Measurements from ENCODE around the gene MFSD12.

Gene MFSD12
- 56.7 to 63.2 reads per million in 2 donors for total RNA-seq

DNA sequence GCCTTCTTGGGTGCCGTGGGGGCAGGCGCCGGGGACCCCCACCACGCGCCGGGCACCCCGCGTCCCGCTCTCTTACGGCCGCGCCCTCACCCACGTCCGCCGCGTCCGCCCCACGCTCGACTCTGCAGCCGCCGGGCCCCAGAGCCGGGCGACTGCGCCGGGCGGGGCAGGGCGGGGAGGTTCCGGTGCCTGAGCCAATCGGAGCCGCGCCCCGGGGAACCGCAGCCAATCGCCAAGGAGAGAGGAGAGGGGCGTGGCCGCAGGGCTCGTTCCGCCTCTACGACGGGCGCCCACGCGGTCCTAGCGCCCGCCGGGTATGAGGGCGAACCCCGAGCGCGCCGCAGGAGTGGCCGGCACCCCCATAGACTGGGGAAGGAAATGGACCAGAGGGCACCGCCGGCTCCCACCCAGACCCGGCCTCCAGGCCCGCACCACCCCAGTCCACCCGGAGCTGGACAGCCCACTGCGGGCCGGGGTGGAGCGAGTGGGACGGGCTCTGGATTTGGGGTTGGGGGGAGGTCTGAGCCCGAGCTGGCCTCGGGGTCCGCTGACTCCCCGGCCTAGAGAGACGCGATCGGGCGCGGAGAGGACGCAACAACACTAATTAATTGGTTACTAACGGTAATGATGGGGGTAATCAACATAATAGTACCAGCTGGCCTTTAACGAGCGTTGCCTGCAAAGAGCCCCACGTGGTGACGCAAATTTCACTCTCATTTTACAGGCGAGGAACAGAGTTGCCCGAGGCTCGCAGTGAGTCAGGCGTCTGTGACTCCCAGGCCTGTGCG is at the start of gene MFSD12:
TSS of gene MFSD12 (minus strand) at position 126 of the 788 bp plus-strand sequence. CDS start 183 bp downstream, outside the sequence.
- peak; percentile 91 for DNase-seq

DNA sequence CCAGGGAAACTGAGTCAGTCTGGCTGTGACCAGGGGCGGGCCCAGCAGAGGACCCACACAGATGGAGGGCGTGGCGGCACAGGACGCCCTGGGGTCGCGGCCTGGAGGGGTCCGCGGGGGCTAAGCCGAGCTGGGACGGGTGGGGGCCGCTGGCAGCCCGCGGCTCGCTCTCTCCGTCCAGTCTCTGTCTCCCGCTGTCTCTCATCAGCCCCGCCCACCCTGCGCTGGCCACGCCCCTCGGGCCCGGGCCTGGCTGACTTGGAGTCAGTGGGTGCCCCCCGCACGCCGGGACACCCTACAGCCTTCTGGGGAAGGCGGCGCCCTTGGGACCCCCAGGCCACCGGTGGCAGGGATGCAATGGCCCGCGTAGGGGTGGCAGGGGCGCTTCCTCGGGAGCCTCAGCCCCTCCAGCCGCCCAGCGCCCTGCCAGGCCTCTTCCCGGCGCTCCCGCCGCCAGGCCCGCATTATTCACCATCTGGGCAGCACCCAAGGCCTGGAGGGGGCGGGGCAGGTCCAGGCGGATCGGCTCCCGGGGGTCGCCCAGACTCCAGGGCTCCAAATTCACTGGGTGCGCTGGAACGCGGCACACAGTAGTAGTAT is 49.4 kb upstream of the MFSD12 start, which contains the start of gene TBXA2R:
TSS of gene TBXA2R (minus strand) at position 186 of the 600 bp plus-strand sequence. CDS start 6,241 bp downstream, outside the sequence.
- peak; percentile 21 for DNase-seq

DNA sequence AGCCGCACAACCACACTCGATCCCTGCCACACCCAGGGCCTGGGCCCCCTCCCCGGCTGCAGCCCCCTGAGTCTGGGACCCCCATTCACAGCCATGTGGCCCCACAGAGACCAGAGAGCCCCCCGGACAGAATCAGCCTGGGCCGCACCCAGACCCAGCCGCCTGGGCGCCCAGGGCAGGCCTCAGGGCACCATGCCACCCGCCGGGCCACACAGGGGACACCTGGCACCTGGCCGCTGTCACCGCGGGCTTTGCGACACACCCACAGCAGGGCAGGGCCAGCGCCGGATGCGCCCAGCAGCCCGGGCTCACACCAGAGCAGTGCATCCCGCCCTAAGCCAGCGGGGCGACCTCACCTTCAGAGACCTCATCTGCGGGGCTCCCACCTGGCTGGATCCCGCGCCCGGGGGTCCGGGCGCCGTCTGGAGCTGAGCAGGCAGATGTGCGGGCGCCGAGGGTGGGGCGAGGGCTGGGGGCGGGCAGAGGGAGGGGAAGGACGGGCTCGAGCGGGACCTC is 48.8 kb upstream of the MFSD12 start:
- DNase-seq: no peak

DNA sequence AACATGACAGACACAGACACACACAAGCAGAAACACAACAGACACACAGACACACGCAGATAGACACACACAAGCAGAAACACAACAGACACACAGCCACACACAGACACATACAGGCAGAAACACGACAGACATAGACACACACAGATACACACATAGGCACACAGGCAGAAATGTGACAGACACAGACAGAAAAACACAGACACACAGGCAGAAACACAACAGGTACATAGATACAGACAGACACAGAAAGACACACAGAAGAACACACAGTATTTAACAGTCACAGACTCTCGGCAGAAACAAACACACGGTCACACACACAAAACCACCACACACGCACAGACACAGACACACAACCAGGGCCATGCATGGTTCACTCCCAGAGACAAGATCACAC is 48.4 kb upstream of the MFSD12 start:
- DNase-seq: no peak

DNA sequence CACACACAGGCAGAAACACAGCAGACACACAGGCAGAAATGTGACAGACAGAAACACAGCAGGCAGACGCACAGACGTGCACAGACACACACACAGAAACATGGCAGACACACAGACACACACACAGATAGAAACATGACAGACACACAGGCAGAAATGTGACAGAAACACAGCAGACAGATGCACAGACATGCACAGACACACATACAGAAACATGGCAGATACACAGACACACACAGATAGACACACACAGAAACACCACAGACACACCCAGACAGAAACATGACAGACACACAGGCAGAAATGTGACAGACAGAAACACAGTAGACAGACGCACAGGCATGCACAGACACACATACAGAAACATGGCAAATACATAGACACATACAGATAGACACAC is 48.0 kb upstream of the MFSD12 start:
- DNase-seq: no peak

DNA sequence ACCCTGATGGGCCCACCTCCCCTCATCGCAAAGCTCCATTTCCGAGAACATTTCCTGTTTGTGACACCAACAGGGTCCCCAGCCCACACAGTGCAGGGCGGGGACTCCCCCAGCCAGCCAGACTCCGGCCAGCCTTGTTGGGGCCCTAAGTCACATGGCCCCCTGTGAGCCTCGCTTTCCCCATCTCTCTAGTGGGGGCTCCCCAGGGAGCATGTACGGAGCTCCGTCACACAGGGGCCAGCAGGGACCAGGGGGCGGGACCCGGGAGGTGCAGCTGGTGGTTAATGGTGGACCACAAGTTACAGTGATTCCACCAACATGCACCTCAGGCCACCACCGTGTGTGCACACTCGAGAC is 47.6 kb upstream of the MFSD12 start:
- no peak for DNase-seq

DNA sequence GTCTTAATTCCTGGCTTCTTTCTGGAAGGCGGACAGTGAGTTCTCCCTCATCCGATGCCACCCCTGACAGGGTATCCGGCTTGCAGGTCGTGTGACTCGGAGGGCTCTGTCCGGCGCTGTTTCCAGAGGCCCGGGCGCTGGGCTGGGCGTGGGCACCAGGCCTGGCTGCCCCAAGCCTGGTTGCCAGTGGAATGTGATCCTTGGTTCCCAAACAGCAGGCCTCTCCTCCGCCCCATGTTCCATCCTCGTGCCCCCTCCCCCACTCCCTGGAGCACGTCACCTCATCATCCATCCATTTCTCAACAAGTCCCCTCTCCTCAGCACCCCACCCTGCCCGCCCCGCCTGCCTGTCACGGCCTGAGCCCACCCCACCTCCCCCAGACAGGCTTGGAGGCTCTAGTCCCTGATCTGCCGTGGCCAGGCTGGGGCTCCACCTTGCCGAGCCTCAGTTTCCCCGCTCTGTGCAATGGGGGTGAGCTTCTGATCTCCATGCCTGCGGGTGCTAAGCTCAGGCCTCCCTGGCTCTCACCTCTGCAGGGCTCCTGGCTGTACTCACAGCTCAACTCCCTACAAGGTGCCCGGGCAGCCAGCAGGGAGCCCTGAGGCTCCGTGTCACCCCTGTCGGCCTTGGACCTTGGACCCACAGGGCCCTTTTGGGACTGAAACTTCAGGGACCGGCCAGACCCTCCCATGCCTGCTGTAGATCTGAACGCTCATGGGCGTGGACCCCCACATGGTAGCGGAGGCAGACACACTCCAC is 47.0 kb upstream of the MFSD12 start:
- DNase-seq: no peak

DNA sequence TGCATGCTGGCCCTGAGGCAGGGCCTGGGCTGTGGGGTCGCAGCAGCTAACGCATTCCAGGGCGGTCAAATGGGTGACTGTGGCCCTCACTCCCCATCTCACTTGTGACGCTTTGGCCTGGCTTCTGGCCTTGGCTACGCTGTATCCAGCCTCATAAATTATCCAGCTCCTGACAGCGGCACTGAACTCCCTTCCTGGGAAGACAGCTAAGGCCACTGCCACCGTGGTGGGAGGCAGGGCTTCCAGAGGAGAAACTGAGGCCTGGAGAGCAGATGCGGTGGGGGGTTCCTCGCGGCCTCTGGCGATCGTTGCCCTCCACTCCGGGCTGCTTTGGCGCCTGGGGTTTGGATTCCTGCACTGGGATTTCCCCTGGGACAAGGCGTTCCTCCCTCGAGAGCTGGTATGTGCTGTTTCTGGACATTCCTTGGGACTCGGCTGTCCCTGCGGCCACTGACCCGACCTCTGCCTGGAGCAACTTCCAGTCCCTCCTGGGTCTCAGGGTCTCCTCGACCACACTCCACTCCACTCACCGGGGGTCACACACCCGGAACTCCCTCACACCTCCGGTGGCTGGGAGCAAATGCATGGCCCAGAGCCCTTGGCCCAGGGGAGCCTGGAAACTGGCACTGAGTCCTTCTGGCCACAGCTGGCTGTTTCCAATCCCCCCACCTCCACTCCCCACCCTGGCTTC is 45.9 kb upstream of the MFSD12 start:
- no peak for DNase-seq

DNA sequence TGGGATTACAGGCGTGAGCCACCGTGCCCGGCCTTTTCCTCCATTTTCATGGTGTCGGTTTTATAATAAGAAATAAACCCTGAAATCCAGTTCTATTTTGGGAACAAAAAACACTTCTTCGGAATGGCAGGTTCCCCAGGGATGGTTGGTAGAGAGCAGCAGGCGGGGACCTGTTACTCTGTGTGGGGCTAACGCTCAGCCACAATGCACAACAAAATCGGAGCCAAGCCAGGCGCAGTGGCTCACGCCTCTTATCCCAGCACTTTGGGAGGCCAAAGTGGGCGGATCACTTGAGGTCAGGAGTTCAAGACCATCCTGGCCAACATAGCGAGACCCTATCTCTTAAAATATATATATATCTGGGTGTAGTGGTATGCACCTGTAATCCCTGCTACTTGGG is 43.6 kb upstream of the MFSD12 start:
- no peak for DNase-seq

DNA sequence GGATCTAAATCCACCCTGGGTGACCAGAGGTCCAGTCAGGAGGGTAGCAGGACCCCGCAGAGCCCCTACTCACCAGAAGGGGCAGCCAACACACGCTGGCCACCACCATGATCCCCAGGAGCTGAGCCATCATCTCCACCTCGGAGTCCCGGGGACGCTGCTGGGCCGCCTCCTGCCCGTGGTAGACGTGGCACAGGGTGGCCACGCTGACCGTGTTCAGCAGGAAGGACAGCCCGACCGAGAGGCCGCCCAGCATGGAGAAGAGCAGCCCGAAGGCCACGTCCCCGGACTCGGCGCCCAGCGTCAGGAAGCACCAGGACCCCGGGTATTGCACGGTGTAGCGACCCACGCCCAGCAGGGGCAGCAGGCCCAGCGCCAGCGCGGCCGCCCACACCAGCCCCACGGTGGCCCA is 42.4 kb upstream of the MFSD12 start:
- DNase-seq: no peak

DNA sequence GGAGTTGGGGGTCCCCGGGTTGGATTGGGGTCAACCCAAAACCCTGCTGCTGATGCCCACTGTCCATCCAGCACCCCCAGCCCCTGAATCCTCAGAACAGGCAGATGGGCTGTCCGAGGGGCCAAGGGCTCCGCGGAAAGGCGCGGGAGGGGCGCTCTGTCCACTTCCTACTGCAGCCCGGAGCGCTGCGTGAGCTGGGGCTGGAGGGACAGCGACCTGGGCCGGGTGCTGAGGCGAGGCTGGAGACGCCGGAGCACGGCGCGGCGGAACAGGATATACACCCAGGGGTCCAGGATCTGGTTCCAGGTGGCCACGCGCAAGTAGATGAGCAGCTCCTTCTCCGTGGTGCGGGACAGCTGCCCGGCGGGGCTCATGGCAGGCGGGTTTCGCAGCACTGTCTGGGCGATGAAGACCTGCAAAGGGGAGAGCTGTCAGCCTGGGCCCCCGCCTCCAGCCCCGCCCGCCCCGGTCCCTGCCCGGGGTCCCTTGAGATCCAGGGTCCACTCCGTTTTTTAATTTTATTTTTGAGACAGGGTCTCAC is 38.2 kb upstream of the MFSD12 start:
- no peak for DNase-seq

DNA sequence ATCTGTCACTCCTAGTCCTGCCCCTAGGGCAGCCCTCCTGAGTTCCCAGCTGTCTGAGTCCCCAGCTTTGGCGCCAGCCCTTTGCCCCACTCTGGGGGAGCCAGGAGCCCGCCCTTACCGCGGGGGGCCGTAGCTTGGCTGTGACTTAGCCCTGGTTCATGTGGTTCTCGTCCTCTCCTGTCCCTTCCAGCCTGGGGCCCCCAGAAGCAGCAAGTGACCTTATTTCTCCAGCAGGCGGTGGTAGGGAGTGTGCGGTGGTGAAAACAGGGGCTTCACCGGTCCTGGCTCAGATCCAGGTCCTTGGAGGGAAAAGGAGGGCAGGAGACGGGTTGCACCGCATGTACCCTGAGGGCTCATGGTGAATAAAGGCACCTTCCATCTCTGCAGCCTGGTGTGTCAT is 35.8 kb upstream of the MFSD12 start:
- DNase-seq: no peak

DNA sequence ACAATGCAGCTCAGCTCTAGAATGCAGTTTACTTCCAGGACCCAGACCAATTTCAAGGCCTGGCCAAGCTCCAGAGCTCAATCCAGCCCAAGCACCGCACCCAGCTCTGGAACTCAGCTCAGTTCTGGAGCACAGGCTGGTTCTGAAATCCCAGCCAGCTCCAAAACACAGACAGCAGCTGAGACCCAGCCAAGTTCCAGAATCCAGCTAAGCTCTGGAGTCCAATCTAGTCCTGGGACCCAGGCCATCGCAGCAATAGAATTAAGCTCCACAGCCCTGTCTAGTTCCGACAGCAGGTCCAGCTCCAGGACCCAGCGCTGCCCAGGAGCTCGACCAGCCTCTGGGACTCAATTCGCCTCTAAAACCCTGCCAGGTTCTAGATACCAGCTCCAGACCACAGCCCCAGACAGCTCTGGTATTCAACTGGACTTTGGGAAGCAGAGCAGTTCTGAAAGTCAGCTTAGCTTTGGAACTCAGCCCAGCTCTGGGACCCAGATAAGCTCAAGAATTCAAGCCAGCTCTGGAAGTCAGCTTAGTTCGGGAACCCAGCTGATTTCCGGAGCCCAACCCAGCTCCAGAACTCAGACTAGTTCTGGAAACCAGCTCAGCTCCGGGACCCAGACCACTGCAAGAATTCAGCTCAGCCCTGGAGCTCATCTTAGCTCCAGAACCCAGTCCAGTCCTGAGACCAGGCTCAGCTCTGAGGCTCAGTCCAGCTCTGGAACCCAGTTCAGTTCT is 34.7 kb upstream of the MFSD12 start:
- no peak for DNase-seq

DNA sequence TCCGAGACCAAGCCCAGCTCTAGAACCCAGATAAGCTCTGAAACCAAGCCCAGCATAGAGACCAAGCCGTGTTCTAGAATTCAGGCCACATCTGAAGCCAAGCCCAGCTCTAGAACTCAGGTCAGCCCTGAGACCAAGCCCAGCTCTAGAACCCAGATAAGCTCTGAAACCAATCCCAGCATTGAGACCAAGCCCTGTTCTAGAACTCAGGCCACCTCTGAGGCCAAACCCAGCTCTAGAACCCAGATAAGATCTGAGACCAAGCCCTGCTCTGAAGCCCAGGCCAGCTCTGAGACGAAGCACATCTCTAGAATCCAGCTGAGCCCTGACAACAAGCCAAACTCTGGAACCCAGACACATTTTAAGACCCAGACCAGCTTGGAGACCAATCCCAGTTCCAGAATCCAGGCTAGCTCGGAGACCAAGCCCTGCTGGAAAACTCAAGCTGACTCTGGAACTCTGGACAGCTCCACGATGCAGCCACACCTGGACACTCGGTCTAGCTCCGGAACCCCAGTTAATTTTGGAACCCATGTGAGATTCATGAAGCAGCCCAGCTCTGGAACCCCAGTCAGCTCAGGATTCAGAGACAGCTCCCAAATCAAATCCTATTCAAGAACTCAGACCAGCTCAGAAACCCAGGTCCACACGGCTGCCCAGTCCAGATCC is 33.7 kb upstream of the MFSD12 start:
- no peak for DNase-seq

DNA sequence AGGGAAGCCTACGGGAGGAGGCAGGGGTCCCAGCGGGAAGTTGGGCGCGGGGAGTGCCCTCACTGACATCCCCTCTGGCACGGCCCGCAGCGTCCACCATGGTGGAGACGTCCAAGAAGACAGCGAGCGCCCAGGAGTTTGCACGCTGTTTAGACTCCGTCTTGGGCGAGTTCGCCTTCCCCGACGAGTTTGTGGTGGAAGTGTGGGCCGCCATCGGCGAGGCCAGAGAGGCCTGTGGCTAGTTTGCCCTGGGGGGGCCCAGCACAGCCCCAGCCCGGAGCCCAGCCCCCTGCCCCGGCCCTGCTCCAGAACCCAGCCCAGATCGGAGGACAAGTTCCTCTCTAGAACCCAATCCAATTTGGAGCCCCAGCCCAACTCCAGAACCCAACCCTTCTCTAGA is 32.6 kb upstream of the MFSD12 start:
- no peak for DNase-seq

DNA sequence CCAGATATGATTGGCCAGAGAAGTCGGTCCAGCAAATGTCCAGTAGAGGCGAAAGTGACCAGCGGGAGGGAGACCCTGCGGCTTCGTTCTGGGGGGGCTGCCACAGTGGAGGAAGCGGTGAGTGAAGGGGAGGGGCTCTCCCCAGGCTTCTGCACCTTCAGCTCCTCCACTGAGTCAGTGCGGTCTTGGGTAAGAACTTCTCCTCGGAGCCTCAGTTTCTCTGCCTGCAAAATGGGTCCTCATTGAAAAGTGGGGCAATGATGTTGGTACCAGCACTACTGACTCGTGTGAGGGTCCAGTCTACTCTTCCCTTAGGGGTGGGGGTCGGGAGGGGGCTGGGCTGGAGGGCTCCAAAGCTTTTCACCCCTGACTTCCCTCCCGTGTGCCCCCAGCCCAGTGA is 32.1 kb upstream of the MFSD12 start:
- no peak for DNase-seq

DNA sequence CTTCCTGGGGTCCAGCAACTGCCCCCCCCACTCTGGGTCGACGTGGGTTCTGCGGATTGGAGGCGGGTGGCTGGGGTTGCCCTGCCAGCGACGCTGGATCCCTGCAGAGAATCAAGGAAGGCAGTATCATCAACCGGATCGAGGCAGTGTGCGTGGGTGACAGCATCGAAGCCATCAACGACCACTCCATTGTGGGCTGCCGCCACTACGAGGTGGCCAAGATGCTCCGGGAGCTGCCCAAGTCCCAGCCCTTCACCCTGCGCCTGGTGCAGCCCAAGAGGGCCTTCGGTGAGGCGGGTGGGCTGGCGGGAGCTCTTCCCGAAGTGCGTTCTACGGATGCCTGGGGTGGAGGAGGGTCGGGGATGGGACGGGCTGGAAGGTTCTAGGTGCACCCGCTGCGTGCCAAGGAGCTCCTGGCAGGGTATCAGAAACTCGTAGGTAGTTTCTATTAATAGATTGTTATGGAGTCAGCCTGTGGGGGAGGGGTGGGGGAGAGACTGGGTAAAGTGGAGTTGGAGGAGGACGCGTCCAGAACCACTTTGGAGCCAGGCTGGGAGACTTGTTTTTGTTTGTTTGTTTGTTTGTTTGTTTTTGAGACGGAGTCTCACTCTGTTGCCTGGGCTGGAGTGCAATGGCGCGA is 29.4 kb upstream of the MFSD12 start:
- no peak for DNase-seq

DNA sequence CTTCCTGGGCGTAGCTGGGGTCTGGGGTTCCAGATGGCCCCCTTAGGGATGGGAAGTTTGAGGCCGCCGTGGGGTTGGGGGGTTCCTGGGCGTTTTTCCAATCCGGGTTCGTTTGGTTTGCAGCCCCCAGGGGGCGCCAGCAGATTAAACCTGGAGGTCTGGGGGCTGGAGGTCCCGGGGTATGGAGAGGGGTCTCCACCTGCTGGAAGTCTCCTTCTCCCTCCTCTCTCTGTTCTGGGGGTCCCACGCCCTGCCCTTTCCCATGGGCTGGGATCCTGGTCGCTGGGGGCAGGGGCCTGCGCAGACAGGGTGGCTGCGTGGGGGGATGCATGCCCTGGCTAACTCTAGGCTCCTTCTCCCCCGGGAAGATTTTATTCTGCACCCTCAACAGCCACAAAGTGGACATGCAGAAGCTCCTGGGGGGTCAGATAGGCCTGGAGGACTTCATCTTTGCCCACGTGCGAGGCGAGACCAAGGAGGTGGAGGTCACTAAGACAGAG is 28.8 kb upstream of the MFSD12 start:
- DNase-seq: peak; percentile 43

DNA sequence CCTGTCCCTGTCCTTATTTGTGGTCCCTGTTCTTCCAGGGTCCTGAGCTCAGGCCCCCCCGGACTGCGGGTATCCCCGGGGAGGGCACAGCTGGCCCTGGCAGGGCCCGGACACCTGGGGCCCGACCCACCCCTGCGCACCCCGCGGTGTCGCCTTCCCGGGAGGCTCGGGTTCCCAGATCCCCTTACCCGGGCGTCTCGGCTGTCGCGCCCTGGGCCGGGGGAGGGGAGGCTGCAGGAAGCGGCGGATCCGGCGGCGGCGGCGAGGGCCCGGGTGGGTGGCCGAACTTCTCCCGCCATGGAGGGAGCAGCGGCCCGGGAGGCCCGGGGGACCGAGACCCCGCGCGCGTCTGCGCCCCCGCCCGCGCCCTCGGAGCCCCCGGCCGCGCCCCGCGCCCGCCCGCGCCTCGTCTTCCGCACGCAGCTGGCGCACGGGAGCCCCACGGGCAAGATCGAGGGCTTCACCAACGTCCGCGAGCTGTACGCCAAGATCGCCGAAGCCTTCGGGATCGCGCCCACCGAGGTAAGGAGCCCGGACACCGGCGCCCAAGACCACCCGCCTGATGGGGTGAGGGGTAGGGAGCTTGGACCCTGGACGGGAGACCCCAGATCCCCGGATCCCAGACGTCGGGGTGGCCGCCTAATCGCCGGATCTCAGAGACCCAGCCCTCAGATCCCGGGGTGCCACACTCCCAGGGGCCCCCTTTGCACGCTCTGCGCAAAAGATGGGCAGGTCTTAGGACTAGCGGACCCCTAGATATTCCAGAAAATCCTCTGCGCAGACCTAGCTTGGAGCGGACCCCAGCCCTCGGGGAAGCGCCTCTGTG is 28.1 kb upstream of the MFSD12 start, which contains the start of gene GIPC3:
TSS of gene GIPC3 (plus strand) at position 178 of the 826 bp plus-strand sequence. CDS start at position 298, 120 bp downstream.
- no peak for DNase-seq
